Stimulated activated CD4-positive, alpha-beta T cell treated with anti-CD3 and anti-CD28 coated beads, Interleukin-2, amount 100 ng/mL, for 4 hours (primary cell): ENCODE data around the gene XCL2.

Experiments
- DNase-seq: peaks from one replicate; pipeline ENCODE4 v3.0.0-alpha.2; 2020; ENCODE audit warnings: low read depth

The XCL2 gene

DNA sequence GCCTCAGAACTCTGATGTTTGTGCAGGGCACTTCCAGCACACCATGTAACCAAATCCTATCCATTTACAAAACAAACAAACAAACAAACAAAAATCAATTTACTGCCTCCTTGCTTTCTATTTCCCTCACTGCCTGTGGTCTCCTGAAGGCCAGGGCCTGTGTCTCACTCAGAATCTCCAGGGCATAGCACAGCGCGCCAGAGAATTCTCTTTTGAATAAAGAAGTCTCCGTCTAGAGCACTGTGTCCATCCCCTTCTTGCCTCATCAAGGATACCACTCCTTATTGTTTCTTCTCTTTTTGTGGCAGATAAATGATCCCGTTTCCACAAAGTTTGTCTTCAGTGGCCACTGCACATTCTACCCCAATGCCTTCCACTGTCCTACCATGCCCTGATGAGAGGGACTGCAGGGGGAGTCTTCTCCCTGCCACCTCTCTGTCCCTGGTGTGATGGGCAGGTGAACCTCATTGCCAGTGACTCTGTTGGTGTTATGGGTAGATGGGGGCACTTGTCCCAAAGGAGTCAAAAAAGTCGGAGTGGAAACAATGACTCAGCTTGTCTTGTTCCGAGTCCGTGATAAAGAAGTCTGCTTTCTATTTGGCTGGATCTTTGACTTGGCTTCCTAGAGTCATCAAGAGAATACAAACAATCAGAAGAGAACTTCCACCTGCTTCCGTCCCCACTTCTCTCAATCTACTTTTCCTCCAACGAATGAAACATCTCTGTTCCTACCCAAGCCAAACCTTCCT lies 30.0 kb downstream of the XCL2 start:
- no peak for DNase-seq

GRCh38 chr1:168512864-168513595 lies 30.8 kb downstream of the XCL2 start:
- DNase-seq = no peak

DNA sequence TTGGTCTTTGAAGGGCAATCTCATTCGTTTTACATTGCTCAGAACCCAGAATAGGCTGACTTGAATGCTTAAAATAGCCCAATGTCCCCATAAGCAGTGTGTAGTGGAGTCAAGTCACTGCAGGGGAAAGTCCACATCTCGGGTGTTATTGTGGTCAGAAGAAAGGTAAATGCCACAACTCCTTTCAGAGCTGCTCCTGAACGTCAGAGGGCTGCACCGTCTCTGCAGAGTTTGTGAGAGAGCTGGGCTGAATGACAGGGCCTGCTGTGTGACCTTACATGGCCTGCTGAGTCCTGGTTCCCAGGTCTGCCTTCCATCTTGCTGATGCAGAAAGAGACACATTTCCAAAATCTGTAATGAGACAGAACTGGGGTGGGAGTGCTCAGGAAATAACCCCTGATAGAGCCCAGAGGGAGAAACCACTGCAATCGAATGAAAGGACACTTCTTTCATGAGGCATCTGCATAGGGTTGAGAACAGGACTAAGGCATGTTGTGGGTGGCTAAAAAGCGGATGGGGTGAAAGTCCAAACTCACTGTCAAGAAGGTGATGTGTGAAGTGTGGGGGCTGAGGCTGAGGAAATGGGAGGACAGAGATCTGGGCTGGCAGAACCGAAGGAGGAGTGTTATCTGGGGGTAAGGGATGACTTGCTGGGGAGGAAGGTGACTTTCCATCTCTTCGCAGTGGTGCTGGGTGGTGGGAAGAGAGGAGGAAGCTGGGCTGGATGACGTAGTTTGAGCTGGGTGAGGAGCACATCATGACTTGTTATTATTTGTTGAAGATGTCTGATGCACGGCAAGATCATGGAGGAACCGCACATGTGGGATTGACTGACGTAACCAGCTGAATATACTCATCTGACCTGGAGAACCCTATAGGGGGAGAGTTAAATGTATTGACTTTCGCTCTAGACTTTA lies 33.7 kb downstream of the XCL2 start:
- no peak for DNase-seq

- no peak for DNase-seq
Measured at GRCh38 chr1:168509210-168509609, 34.6 kb downstream of the XCL2 start.

GRCh38 chr1:168507828-168508227 lies 36.0 kb downstream of the XCL2 start:
- no peak for DNase-seq

DNA sequence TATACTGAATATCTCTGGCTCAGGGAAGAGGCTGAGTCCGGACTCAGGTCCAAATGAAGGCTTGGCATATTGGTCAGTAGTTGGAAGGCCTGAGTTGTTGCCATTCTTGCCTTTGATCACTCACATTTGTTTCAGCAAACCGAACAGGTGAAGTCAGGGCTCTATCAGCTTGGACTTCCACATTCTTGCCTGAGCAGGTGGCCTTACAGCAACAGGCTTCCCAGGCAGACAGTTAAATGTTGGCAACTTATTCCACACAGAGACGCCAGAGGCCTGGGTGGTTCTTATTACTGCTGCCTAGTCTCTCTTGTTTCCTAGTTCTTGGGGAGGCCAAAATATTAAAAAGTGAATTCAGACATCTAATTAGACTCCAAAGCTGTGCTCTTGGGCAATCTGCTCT lies 36.6 kb downstream of the XCL2 start:
- DNase-seq = no peak

- DNase-seq = no peak
Measured at GRCh38 chr1:168506204-168506819, 37.5 kb downstream of the XCL2 start.

DNA sequence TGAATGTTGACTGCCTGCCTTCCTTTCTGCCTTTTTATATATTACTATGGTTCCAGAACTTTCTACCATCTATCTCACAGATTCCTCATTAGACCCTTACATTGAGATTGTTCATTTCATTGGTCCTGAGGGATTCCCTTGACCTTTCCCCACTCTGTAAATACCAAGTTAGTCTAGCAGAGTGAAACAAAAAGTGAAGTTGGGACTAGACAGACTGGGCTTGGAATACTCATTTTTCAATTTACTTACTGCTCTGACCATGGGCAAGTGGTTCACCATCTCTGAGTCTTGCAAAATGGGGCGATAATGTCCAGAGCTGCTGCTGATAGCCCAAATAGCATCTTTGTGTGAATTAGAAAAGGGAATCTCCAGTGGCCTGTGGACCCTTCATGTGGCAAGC lies 38.8 kb downstream of the XCL2 start:
- no peak for DNase-seq

DNA sequence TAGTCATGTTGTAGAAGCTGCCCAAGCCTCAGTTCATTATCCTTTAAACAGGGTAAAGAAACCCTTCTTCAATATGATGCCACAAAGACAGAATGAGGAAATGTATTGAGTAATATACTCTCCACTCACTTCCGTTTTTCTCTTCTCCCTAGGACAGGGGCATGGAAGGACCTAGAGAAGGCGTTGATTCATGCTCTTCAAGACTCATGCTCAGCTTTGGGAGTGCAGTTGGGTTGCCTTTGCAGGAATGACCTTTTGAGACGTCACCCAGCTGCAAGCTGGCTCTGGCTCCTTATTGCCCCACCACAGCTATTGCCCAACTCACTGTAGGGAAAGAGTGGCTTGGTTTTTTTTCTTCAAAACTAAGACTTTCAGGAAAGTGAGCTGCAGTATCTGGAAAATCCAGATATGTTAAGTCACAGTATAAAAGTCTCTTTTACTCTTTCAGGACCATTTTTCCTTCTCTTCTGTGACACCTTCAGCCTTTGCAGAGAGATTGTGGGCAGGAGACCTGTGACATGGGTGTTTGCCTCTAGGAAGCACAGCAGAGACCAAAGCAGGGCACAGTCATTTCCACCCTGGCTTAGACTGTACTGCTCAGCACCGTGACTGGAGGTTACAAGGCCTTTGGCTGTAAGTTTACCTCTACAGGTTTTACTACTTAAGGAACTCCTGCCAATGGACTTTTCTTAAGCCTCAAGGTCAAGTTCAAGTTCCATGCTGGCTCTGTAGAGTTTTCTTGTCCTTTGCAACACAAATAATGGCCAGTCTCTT lies 39.5 kb downstream of the XCL2 start:
- no peak for DNase-seq

- DNase-seq = no peak
Measured at GRCh38 chr1:168499688-168500049, 44.1 kb downstream of the XCL2 start.

DNA sequence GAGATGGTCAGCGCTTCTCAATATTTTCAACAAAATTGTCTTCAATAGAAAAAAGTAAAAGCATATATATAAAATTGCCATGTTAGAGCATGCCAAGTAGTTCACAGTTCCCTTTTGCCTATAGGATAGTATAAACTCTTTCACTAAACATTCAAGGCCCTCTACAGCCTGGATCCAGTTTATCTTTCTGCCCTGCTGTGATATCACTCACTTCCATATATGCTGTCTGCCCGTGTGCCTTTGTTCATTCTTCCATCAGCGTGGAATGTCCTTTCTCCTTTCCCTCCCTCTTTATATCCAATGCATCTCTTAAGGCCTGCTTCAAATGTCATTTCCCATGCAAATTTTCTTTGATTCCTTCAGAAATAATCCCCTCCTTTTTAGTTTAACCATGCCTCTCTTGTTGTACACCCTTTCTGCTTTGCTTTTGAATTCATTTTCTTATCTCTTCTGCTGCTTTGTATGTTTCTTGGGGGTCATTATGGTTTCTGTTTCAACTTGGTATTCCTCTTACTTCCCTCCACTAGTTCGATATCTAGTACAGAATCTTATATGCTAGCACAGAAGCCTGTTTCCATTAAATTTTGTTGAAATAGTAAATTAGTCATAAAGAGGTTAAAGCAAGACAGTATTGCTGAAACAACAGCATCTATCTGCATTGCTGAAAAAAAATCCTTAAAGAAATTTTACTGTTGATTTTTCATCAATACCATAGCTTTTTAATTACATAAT lies 44.7 kb downstream of the XCL2 start:
- no peak for DNase-seq

DNA sequence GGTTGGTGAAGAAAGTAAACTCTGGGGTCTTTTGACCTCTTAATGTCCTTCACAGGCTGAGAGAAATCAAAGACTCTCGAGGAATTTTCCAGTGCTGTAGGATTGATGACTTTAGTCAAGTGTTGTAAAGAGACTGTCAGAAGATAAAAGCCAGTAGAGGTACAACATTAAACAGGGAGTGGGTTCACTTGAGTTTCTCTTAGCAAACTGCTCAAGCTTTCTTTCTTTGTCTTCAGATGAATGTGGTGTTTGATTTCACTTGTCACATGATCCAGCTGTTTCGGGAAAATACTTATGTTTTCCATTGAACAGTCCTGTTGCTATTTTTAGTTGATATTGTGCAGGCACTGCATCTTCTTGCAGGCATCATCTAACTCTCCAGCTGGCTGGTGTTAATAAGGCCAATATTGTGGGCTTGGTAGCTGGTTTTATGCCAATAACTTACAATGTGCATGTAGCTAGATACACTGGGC lies 45.6 kb downstream of the XCL2 start:
- DNase-seq = no peak

- no peak for DNase-seq
Measured at GRCh38 chr1:168497376-168497950, 46.3 kb downstream of the XCL2 start.

DNA sequence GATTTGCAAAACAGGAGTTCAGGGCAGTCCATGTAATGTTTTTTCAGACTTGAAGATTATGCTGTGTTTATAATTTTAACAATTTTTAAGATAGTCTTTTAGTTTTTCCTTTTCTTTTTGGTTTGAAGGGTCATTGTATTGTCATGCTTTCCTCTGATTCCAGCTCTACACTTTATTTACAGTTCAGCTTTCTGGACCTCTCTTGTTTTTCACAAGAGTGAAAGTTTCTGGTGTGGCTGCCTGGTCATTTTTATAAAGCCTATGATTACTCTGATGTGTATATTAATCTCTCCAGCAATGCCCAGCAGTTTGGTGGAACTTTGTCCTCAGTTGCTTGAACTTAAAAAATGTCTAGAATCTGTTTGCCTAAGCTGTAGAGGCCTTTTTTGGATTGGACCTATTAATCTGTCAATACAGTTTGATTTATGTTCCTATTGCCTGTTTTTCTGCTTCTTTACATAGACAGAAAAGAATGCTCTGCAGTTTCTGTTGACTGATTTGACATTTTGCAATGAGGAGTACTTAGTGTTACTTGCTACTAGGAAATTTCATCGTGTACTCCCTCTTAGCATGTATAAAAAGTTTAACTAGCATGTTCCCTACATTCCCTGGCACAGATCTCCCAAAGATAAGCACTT lies 52.2 kb downstream of the XCL2 start:
- no peak for DNase-seq
